ENCODE measurements around the gene LRSAM1.
A peak's percentile ranks its signal among the peaks of the same experiment; 100 is the strongest.

The LRSAM1 gene

DNA sequence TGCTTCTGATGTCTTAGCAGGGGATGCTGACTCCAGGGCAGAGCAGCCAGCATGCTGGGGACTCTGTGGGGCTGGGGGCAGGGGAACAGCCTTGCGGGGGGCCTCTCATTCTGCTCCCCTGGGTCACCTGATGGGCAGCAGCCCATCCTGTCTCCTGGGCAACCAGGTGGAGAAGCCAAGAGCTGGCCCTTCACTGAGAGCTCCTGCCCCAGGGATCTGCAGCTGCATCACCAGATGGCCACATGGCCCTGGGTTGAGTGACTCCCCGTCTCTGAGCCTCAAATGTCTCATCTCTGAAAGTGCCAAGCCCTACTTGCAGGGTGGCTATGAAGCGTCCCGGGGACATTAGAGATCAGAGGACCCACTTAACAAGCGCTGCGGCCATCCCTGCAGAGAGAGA lies 49.1 kb downstream of the LRSAM1 start:
- TF ChIP-seq POU2F2 (IDR thresholded peaks at IDR 0.05; ENCODE audit: low read depth, low read length): no peak
- TF ChIP-seq SPI1 (IDR thresholded peaks at IDR 0.05; ENCODE audit: low read depth, low read length): no peak
- TF ChIP-seq POLR2AphosphoS5 (IDR thresholded peaks at IDR 0.05; ENCODE audit: low read depth, low read length): no peak
- TF ChIP-seq POLR2A (IDR thresholded peaks at IDR 0.05; ENCODE audit: low read depth, low read length): no peak
- no peak for TF ChIP-seq TAF1 (IDR thresholded peaks at IDR 0.05; ENCODE audit: low read depth, low read length)
- no peak for TF ChIP-seq PAX5 (IDR thresholded peaks at IDR 0.05; ENCODE audit: insufficient read depth, low read length, severe bottlenecking)
- FAIRE-seq: no peak
- no peak for DNase-seq (ENCODE audit: insufficient read length, low spot score)

DNA sequence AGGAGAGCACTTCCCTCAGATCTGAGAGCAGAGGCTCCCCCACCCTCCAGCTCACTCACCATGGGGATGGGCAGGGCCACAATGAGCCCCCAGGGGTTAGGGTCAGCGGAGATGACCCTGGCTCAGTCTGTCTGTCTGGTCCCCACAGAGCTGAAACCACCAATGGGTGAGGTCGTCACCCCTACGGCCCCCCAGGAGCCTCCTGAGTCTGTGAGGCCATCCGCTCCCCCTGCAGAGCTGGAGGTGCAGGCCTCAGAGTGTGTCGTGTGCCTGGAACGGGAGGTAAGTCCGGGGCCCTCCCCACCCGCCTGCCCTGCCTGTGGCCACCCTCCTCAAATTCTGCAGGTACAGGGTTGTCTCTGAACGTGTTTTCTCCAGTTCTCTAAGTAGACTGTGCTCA lies 49.6 kb downstream of the LRSAM1 start:
- FAIRE-seq (no peak), DNase-seq (ENCODE audit: insufficient read length, low spot score) (no peak)
- TF ChIP-seq POLR2AphosphoS5 (IDR thresholded peaks at IDR 0.05; ENCODE audit: low read depth, low read length) (no peak), PAX5 (IDR thresholded peaks at IDR 0.05; ENCODE audit: insufficient read depth, low read length, severe bottlenecking) (no peak)

DNA sequence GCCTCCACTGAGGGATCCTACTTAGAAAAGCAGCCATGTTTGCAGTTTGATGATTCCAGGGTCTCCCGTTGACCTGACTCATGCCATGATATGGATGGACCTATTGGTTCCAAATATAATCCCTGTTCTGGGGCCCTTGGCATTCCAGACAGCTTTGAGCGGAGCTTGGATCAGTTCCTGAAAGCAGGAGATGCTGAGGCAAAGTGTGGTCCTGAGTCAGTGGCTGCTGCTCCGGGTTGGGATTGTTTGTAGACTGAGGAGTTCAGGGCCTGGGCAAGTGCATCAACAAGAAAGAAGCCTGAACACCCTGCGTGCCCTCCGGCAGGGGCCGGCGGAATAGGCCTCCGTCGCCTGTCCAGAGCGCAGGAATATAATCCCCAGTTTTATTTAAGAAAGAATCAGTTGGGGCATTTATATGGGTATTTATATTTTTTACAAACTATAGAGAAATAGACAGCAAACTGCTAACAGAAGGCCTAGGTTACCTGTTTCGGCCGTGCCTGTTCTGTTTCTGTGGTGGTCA lies 50.6 kb downstream of the LRSAM1 start:
- TF ChIP-seq PAX5 (IDR thresholded peaks at IDR 0.05; ENCODE audit: insufficient read depth, low read length, severe bottlenecking) (no peak), POLR2A (IDR thresholded peaks at IDR 0.05; ENCODE audit: low read depth, low read length) (no peak), TAF1 (IDR thresholded peaks at IDR 0.05; ENCODE audit: low read depth, low read length) (no peak)
- FAIRE-seq (no peak), DNase-seq (ENCODE audit: insufficient read length, low spot score) (no peak)

DNA sequence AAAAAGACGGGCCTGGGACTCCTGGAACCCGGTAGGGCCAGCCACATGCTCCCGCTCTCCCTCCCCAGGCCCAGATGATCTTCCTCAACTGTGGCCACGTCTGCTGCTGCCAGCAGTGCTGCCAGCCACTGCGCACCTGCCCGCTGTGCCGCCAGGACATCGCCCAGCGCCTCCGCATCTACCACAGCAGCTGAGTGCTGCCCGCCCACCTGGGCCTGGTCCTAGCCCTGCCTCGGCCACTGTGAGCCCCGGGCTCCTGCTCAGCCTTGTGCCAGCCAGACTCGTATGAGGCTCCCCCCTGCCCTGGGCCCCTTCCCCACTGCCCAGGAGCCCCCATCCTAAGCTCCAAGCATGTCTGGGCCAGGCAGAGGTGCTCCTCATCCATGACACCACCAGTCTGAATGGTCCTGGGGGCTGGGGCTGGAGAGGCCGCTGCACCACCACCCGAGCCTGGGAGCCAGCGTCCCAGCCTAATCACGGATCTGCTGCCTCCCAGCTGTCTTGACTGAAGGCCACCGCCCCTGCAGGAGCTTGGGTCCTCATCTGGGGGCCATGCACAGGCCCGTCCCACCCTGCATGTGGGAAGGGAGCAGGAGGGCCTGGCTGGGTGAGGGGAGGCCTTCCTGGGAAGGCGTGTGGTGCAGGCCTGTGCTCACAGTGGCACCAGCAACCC lies 51.5 kb downstream of the LRSAM1 start:
- DNase-seq (ENCODE audit: insufficient read length, low spot score) (no peak), FAIRE-seq (no peak)
- TF ChIP-seq POU2F2 (IDR thresholded peaks at IDR 0.05; ENCODE audit: low read depth, low read length) (no peak), PAX5 (IDR thresholded peaks at IDR 0.05; ENCODE audit: insufficient read depth, low read length, severe bottlenecking) (no peak), POLR2A (IDR thresholded peaks at IDR 0.05; ENCODE audit: low read depth, low read length) (no peak), SPI1 (IDR thresholded peaks at IDR 0.05; ENCODE audit: low read depth, low read length) (no peak), TAF1 (IDR thresholded peaks at IDR 0.05; ENCODE audit: low read depth, low read length) (no peak), POLR2AphosphoS5 (IDR thresholded peaks at IDR 0.05; ENCODE audit: low read depth, low read length) (no peak)

DNA sequence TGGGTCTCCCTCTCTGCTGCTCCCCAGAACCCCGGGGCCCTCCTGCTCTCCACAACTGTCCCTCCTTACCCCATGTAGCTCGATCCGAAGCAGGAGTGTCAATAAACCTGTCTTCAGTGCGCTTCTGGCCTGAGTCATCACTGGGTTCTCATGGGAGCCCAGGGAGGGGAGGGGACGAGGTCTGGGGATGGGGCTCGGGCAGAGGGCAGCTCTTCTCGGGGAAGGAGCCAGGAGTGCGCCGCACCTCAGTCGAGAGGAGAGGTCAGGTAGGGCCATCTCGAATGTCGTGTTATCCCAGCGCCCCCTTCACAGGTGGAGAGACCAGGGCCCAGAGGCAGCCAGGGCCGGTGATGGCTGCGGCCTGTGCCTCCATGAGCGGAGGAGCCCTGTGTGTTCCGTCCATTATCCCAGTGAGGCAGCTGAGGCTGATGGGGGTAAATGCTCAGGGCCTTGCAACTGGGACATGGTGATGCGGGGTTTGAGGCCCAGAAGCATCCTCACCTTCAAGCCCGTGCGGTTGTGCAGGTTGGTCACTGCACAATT lies 52.1 kb downstream of the LRSAM1 start:
- FAIRE-seq (no peak), DNase-seq (ENCODE audit: insufficient read length, low spot score) (no peak)
- TF ChIP-seq POLR2AphosphoS5 (IDR thresholded peaks at IDR 0.05; ENCODE audit: low read depth, low read length): no peak
- TF ChIP-seq TAF1 (IDR thresholded peaks at IDR 0.05; ENCODE audit: low read depth, low read length): no peak
- TF ChIP-seq PAX5 (IDR thresholded peaks at IDR 0.05; ENCODE audit: insufficient read depth, low read length, severe bottlenecking): no peak
- TF ChIP-seq POU2F2 (IDR thresholded peaks at IDR 0.05; ENCODE audit: low read depth, low read length): no peak
- TF ChIP-seq SPI1 (IDR thresholded peaks at IDR 0.05; ENCODE audit: low read depth, low read length): no peak

DNA sequence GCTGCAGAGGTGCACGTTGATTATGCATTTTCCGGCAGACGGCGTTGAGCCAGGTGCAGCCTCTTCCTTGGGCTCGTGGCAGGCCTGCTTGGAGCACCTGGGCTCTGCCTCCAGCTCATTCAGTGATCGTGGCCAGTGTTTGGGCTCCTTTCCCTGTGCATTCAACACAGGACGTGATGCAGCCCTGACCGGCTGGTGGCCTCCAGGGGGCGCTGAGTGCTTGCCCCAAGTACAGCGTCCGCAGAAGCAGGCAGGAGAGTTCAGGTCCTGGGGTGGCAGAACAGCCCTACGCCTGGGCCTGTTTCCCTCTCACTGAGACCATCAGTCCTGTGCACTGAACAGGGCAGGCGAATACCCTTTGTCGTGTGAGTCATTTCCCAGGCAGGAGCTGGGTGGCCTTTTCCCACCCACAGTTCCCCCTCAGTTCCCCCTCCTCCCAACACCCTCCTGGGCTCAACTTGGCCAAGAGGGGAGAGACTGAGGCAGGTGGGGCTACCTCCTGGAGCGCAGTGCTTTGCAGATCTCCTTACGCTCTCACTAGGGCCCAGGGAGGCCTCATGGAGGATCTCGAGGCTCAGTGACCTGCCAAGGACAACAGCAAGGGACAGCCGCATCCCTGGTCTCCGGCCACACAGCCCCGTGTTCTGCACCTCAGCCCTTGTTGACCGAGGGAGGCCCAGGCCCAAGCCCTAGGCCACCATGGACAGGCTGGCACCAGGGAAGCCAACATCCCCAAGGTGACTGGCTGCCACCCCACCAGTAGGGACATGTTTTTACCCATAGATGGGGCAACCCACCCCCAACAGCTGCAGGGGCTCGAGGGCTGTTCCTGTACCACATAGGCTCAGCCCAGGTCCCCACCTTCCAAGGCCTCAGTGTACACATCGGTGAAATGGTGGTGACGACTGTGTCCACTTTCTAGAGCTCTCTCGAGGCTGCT lies 52.9 kb downstream of the LRSAM1 start:
- TF ChIP-seq TAF1 (IDR thresholded peaks at IDR 0.05; ENCODE audit: low read depth, low read length) (no peak), POU2F2 (IDR thresholded peaks at IDR 0.05; ENCODE audit: low read depth, low read length) (no peak), PAX5 (IDR thresholded peaks at IDR 0.05; ENCODE audit: insufficient read depth, low read length, severe bottlenecking) (no peak), POLR2A (IDR thresholded peaks at IDR 0.05; ENCODE audit: low read depth, low read length) (no peak)
- FAIRE-seq (peak; percentile 81), DNase-seq (ENCODE audit: insufficient read length, low spot score) (peak; percentile 74)

DNA sequence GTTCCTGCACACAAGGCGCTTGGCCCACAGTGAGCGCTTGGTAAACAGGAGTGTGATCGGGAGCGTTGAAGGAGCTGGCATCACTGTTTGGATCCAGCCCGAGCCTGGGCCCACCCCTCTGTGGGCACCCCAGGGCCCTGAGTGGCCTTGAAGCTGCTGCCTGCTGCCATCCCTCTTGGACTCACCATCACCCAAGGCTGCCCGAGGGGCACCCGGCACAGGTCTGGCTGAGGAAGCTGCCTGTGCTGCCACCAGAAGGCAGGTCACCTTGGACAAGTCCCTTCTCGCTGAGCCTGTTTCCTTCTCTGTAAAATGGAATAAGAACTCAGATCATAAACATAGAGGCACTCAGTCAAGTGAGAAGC lies 53.6 kb downstream of the LRSAM1 start:
- FAIRE-seq (no peak), DNase-seq (ENCODE audit: insufficient read length, low spot score) (no peak)
- no peak for TF ChIP-seq TAF1 (IDR thresholded peaks at IDR 0.05; ENCODE audit: low read depth, low read length)
- no peak for TF ChIP-seq POLR2AphosphoS5 (IDR thresholded peaks at IDR 0.05; ENCODE audit: low read depth, low read length)
- TF ChIP-seq SPI1 (IDR thresholded peaks at IDR 0.05; ENCODE audit: low read depth, low read length): no peak
- no peak for TF ChIP-seq POU2F2 (IDR thresholded peaks at IDR 0.05; ENCODE audit: low read depth, low read length)

DNA sequence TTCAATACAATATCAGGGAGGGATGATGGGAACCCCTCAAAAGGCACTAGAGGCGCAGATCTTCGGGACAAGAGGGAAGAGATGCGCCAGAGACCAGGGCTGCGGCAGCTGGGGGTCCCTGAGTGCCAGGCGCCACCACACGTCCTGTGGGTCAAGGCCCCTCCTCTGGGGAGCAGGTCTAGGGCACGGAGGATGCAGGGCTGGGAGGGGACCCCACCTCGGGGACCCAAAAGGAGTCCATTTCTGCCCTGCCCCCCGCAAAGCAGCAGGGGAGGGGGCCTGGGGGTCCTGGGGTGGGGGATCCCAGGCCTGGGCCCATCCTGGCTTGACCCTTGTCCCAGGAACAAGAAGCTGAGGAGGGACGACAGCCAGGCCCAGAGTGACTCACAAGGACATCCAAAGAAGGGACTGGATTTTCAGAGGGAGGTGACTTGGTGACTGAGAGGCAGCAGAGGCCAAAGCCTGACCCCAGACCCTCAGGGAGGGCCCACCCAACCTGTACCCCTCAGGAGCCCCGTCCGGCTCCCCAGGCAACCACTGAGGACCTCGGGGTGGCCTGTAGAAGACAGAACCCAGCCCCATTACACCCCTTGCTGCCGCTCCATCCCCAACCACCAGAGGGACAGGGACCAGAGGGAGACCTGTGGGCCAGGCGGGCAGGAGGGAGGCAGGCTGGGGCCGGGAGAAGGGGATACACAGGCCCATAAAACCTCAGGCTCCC lies 54.2 kb downstream of the LRSAM1 start:
- no peak for TF ChIP-seq TAF1 (IDR thresholded peaks at IDR 0.05; ENCODE audit: low read depth, low read length)
- TF ChIP-seq SPI1 (IDR thresholded peaks at IDR 0.05; ENCODE audit: low read depth, low read length): no peak
- TF ChIP-seq POU2F2 (IDR thresholded peaks at IDR 0.05; ENCODE audit: low read depth, low read length): no peak
- TF ChIP-seq PAX5 (IDR thresholded peaks at IDR 0.05; ENCODE audit: insufficient read depth, low read length, severe bottlenecking): no peak
- TF ChIP-seq POLR2AphosphoS5 (IDR thresholded peaks at IDR 0.05; ENCODE audit: low read depth, low read length): no peak
- no peak for TF ChIP-seq POLR2A (IDR thresholded peaks at IDR 0.05; ENCODE audit: low read depth, low read length)
- FAIRE-seq (no peak), DNase-seq (ENCODE audit: insufficient read length, low spot score) (peak; percentile 82)

DNA sequence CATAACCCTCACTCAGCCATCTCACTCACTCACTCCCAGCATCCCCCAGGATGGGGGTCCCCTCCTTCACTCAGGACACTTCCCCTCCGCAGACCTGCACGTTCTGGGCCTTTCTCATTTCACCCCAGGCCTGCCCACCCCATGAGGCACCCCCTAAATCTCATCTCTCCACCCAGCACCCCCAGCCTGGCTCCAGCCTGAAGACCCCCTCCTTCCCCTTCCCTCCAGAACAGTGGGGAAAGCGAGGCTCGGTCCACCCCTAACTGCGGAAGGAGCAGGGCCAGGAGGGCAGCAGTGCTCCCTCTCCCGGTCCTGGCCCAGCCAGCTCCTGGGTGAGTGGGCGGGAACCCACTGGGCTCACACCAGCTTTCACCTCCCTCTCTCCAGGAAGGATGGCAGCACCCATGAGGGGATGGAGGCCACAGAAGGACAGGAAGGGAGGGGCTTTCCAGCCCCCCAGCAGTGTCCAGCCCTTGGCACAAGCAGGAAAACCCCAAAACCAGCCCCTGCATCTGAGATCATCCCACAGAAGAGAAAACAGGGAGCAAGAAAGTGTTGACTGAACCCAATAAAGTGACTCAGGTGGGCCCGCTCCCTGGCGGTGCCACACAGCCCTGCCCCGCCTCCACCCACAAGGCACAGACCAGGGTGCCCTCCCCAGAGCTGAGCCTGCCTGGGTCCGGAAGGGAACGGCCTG lies 55.0 kb downstream of the LRSAM1 start:
- DNase-seq (ENCODE audit: insufficient read length, low spot score) (no peak), FAIRE-seq (no peak)

More for the DNA sequence above, 55.0 kb downstream of the LRSAM1 start:
- TF ChIP-seq POLR2AphosphoS5 (IDR thresholded peaks at IDR 0.05; ENCODE audit: low read depth, low read length) (no peak), PAX5 (IDR thresholded peaks at IDR 0.05; ENCODE audit: insufficient read depth, low read length, severe bottlenecking) (no peak), TAF1 (IDR thresholded peaks at IDR 0.05; ENCODE audit: low read depth, low read length) (no peak), SPI1 (IDR thresholded peaks at IDR 0.05; ENCODE audit: low read depth, low read length) (no peak), POU2F2 (IDR thresholded peaks at IDR 0.05; ENCODE audit: low read depth, low read length) (no peak), POLR2A (IDR thresholded peaks at IDR 0.05; ENCODE audit: low read depth, low read length) (no peak)

Data from GM12891 (cell line).